ELR (cell line): ENCODE data around the gene ZNF567.

Source experiments
- DNase-seq: peaks from one replicate; pipeline ENCODE4 v3.0.0-alpha.2; 2015; ENCODE audit warnings: low read depth

The ZNF567 gene

DNA sequence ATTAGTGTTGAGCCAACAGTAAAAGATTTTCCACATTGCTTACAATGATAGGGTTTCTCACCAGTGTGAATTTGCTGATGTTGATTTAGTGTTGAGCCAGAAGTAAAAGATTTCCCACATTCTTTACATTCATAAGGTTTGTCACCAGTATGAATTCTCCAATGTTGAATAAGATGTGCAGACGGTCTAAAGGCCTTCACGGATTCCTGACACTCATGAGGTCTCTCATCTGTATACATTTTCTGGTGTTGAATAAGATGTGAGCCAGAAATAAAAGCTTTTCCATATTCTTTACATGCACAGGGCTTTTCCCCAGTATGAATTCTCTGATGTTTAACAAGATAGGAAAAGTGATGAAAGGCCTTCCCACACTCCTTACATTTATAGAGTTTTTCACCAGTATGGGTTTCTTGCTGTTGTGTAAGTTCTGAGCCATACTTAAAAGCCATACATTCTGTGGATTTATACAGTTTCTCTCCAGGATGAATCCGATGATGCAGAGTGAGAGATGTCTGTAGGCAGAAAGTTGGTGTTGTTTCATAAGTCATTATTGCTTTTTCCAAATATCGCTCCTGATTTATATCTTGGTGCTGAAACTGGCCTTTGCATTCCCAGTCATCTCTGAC lies 62.8 kb downstream of the ZNF567 start:
- no peak for DNase-seq
